Activated naive CD4-positive, alpha-beta T cell treated with anti-CD3 and anti-CD28 coated beads, Interleukin-2, amount 10 ng/mL, durations not matched to agents 7 days and 5 days (primary cell): ENCODE data around the gene CD3G.

Experiments used
- CTCF ChIA-PET: fragments of 350-600 bp; sonication (Branson Sonifier 250); formaldehyde crosslinking; loops from one replicate; lab custom pipeline; 2021; ENCODE audit warnings: antibody characterized with exemption; lab: Charles Lee
- DNase-seq: peaks from one replicate; pipeline ENCODE4 v3.0.0-alpha.2; 2020
- H3K27ac Mint-ChIP-seq: one replicate; pipeline ENCODE4 v1.8.0; 2021; ENCODE audit warnings: mild to moderate bottlenecking, moderate library complexity, mixed read lengths
- H3K27me3 Mint-ChIP-seq: one replicate; pipeline ENCODE4 v1.8.0; 2021; ENCODE audit warnings: mild to moderate bottlenecking, mixed read lengths
- H3K36me3 Mint-ChIP-seq: one replicate; pipeline ENCODE4 v1.8.0; 2021; ENCODE audit warnings: mixed read lengths
- H3K4me1 Mint-ChIP-seq: one replicate; pipeline ENCODE4 v1.8.0; 2021; ENCODE audit warnings: mixed read lengths
- H3K4me3 Mint-ChIP-seq: one replicate; pipeline ENCODE4 v1.8.0; 2021; ENCODE audit warnings: mild to moderate bottlenecking, moderate library complexity, mixed read lengths
- H3K9me3 Mint-ChIP-seq: one replicate; pipeline ENCODE4 v1.8.0; 2021; ENCODE audit warnings: mixed read lengths

CD3G gene

DNA sequence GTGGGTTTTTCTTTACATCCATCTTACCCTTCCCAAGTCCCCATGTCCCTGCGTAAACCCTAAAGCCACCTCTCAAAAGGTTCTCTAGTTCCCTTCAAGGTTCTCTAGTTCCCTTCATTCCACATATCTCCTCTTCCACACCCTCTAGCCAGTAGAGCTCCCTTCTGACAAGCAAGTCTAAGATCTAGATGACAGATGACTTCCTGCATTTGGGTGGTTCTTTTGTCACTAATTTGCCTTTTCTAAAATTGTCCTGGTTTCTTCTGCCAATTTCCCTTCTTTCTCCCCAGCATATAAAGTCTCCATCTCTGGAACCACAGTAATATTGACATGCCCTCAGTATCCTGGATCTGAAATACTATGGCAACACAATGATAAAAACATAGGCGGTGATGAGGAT lies 31.8 kb upstream of the CD3G start:
- Mint-ChIP-seq H3K4me3 (no peak overlapping the region), H3K27me3 (no peaks in the 10 kb centered on the region), H3K9me3 (peaks cover 2% of the 10 kb centered on the region), H3K36me3 (peaks cover 79% of the 10 kb centered on the region), H3K4me1 (peaks cover 92% of the 10 kb centered on the region), H3K27ac (peak overlapping the region; percentile 60)
- CTCF ChIA-PET, result interaction anchor here (0.7 to 1.1 kb wide), 3 partner anchors 26 to 33 kb away, joined by 3 read pairs; no protein-coding TSS in a partner anchor
- no peak for DNase-seq

DNA sequence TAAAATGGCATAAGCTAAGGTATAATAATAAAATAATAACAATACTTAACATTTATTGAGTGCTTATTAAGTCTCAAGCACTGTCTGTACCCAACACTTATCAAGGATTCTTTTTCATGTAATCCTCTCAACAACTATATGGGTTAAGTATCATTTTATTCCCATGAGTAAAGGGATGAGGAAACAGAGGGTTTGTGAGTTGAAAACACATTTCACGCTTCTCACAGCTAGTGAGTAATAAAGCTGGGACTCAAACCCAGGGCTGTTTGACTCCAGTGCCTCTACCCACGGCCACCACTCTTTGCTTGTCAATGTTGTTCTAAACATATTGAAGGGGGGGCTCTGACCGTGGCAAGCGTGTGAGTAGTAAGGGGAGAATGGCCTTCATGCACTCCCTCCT lies 30.9 kb upstream of the CD3G start:
- H3K9me3 Mint-ChIP-seq, result peaks cover 2% of the 10 kb centered on the region
- H3K27ac Mint-ChIP-seq, result no peak overlapping the region
- H3K4me1 Mint-ChIP-seq, result peaks cover 89% of the 10 kb centered on the region
- CTCF ChIA-PET, result interaction anchor here (1.4 kb wide), 1 partner anchor 38 kb away, joined by 4 read pairs; no protein-coding TSS in a partner anchor
- H3K4me3 Mint-ChIP-seq, result no peak overlapping the region
- DNase-seq, result no peak
- H3K27me3 Mint-ChIP-seq, result no peaks in the 10 kb centered on the region
- H3K36me3 Mint-ChIP-seq, result peaks cover 74% of the 10 kb centered on the region

DNA sequence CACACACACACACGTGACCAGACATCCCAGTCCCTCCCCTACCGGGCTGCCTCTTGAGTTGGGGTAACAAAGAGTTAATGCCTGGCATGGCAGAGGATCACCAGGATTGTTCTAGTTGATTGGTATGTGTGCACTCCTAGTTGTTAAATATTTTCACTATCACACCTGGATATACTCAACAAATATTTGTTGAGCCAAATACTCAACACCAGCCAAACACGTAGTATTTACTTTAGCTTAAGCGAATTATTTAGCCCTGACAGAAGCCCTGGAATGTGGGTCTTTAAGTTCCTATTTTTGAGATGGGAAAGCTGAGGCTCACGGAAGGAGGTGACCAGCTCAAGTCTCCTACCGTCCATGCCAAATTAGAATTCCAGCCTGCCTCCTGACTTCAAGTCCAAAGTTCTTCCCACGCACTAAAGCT lies 29.1 kb upstream of the CD3G start:
- H3K36me3 Mint-ChIP-seq, result peaks cover 67% of the 10 kb centered on the region
- CTCF ChIA-PET, result interaction anchor here (1.4 kb wide), 1 partner anchor 48 kb away, joined by 3 read pairs; no protein-coding TSS in a partner anchor
- H3K27ac Mint-ChIP-seq, result peak overlapping the region; percentile 97
- peaks cover 90% of the 10 kb centered on the region for H3K4me1 Mint-ChIP-seq
- peak overlapping the region; percentile 22 for H3K4me3 Mint-ChIP-seq
- peaks cover 2% of the 10 kb centered on the region for H3K9me3 Mint-ChIP-seq
- H3K27me3 Mint-ChIP-seq, result no peaks in the 10 kb centered on the region
- DNase-seq, result no peak

DNA sequence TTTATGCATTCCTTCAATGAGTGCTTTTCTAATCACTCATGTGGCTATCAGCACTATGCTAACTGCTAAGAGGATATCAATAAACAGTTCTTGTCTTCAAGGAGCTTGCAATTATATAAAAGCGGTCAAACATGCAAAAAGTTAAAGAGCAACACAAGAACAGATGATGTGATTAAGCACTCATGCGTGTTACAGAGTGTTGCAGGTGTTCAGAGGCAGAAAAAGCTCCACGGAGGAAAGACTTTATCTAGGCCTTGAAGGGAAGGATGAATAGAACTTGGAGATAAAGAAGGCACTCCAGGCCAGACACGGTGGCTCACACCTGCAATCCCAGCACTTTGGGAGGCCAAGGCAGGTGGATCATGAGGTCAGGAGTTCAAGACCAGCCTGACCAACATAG lies 26.0 kb upstream of the CD3G start:
- H3K27me3 Mint-ChIP-seq, result no peaks in the 10 kb centered on the region
- CTCF ChIA-PET, result no interaction called here
- no peak for DNase-seq
- H3K4me3 Mint-ChIP-seq, result no peak overlapping the region
- H3K27ac Mint-ChIP-seq, result peak overlapping the region; percentile 97
- H3K4me1 Mint-ChIP-seq, result peaks cover 82% of the 10 kb centered on the region
- H3K36me3 Mint-ChIP-seq, result peaks cover 55% of the 10 kb centered on the region
- no peaks in the 10 kb centered on the region for H3K9me3 Mint-ChIP-seq

DNA sequence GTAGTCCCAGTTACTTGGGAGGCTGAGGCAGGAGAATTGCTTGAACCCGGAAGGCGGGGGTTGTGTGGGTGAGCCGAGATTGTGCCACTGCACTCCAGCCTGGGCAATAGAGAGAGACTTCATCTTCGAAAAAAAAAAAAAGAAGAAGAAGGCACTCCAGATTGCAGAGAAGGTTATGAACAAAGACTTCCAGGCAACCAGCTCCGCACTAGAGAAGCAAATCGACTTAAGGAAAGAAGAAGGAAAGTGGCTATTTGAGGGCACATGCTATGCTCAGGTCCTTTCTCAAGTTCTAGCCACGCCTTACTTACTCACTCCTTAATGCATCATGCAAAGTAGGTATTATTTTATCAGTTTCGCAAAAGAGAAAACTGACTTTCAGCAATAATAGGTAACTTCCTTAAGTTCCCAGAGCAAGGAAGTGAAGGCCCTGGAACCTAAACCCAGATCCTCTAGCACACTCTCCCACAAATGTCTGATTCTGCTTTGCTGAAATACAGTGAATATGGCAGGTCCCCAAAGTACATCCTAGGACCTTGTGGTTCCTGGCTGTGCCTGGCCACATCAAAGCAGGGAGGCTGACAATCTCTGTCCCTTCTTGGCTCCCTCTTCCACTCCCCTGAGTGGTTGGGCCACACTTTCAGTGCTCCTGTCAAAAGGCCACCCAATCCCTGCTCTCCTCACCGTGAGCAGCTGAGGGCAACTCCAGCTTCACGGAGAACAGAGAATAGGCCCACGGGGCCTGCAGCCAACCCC lies 25.4 kb upstream of the CD3G start:
- peaks cover 51% of the 10 kb centered on the region for H3K36me3 Mint-ChIP-seq
- H3K4me1 Mint-ChIP-seq, result peaks cover 77% of the 10 kb centered on the region
- CTCF ChIA-PET, result no interaction called here
- H3K27me3 Mint-ChIP-seq, result no peaks in the 10 kb centered on the region
- H3K9me3 Mint-ChIP-seq, result no peaks in the 10 kb centered on the region
- peak overlapping the region; percentile 30 for H3K27ac Mint-ChIP-seq
- no peak overlapping the region for H3K4me3 Mint-ChIP-seq
- peak; percentile 39 for DNase-seq

DNA sequence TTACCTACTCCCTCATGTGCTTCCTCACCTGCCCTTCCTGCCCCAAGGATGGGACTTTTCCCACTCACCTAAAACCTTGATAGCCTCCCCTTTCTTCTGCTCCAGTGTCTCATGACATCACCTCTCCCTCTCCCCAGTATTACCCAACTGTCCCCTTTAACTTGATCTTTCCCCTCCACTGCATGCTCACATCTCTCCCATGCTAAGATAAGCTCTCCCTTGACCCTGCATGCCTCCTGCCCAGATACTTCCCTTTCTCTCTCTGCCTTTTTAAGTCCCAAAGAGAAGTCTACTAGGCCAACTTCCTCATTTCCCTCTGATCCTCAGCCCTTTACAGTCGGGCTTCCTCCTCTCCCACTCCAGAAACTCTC lies 24.8 kb upstream of the CD3G start:
- no peaks in the 10 kb centered on the region for H3K9me3 Mint-ChIP-seq
- CTCF ChIA-PET, result no interaction called here
- peak overlapping the region; percentile 30 for H3K27ac Mint-ChIP-seq
- H3K4me1 Mint-ChIP-seq, result peaks cover 72% of the 10 kb centered on the region
- DNase-seq, result no peak
- H3K27me3 Mint-ChIP-seq, result no peaks in the 10 kb centered on the region
- H3K36me3 Mint-ChIP-seq, result peaks cover 45% of the 10 kb centered on the region
- no peak overlapping the region for H3K4me3 Mint-ChIP-seq

DNA sequence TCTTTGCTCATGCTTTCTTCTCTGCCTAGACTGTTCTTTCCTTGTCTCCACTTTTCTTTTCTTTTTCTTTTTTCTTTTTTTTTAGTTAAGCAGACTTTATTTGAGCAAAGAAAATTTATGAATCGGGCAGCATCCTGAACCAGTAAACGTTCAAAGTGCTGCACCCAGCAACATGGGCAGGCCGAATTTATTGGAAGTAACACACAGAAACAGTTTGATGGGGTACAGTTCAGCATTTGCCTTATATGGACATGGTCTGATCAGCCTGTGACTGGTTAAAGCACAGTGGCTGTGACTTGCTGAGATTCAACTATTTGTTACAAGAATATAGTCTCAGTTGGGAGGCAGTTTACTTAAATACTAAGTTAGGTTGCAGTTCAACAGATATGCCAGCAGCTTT lies 23.6 kb upstream of the CD3G start:
- CTCF ChIA-PET, result no interaction called here
- Mint-ChIP-seq H3K36me3 (peaks cover 39% of the 10 kb centered on the region), H3K27ac (no peak overlapping the region), H3K4me1 (peaks cover 61% of the 10 kb centered on the region), H3K9me3 (no peaks in the 10 kb centered on the region), H3K27me3 (no peaks in the 10 kb centered on the region), H3K4me3 (no peak overlapping the region)
- no peak for DNase-seq

DNA sequence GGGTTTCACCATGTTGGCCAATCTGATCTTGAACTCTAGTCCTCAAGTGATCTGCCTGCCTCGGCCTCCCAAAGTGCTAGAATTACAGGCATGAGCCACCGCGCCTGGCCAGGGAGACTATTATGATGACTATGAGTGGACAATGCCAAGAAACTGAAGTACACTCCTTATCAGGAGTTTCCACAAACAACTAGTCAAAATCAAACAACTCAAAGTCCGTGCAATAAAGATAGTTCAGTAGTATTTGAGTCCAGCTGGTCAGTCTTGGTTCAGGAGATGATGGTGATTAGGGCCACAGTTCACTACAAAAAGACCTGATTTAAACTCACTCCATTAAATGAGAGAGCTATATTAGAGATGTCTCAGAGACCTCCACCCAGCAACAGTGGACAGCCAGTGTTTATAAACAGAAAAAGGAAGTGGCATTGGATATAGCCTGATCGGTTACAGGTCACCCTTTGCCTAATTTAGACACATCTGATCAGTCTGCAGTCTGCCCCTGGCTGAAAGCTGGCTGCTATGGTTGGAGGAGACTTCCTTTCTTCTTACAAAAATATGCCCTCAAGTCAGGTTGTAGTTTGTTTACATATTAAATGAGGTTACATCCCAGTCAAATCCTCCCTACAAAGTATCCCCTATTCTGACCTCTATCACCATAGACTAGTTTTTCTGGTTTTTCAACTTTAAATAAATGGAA lies 22.6 kb upstream of the CD3G start:
- peak overlapping the region; percentile 35 for H3K27ac Mint-ChIP-seq
- no peak overlapping the region for H3K4me3 Mint-ChIP-seq
- H3K9me3 Mint-ChIP-seq, result no peaks in the 10 kb centered on the region
- H3K36me3 Mint-ChIP-seq, result peaks cover 34% of the 10 kb centered on the region
- CTCF ChIA-PET, result no interaction called here
- H3K27me3 Mint-ChIP-seq, result no peaks in the 10 kb centered on the region
- peaks cover 51% of the 10 kb centered on the region for H3K4me1 Mint-ChIP-seq
- no peak for DNase-seq

DNA sequence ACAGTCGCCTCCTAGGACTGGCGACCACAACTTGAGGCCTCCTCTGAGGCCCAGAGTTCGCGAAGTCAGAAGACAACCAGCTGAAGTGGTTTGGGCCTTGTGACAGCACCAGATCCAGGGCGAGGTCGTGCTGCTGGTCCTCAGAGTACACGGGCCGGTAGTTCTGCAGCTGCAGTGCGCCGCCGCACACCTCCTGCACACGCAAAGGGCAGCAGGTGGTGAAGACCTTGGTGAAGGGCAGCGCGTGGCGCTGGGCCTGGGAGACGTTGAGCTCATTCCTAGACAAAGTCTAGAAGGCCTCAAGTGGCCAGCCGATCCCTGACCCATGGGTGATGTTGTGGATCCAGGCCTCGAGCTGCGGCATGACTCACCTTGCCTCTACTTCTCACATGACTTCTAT lies 21.4 kb upstream of the CD3G start:
- Mint-ChIP-seq H3K9me3 (no peaks in the 10 kb centered on the region), H3K27ac (no peak overlapping the region), H3K4me3 (no peak overlapping the region), H3K27me3 (no peaks in the 10 kb centered on the region), H3K4me1 (peaks cover 42% of the 10 kb centered on the region), H3K36me3 (peaks cover 29% of the 10 kb centered on the region)
- no peak for DNase-seq
- CTCF ChIA-PET, result no interaction called here

DNA sequence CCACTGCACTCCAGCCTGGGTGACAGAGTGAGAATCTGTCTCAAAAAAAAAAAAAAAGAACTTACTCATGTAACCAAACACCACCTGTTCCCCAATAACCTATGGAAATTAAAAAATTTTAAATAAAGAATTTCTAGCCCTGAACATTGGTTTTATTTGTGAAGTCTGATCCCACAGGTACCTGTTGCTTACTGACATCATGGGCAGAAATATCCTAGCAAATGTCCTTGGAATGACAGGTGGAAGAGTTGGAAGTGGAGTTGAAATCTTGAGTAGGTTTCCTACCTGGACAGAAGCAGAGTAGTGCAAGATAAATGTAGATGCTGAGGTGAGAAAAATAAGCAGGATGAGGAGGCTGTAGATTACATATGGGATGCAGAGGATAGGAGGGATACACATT lies 18.9 kb upstream of the CD3G start:
- no peak for DNase-seq
- peaks cover 19% of the 10 kb centered on the region for H3K4me1 Mint-ChIP-seq
- CTCF ChIA-PET, result no interaction called here
- H3K36me3 Mint-ChIP-seq, result peaks cover 16% of the 10 kb centered on the region
- H3K9me3 Mint-ChIP-seq, result no peaks in the 10 kb centered on the region
- H3K27ac Mint-ChIP-seq, result no peak overlapping the region
- H3K4me3 Mint-ChIP-seq, result no peak overlapping the region
- H3K27me3 Mint-ChIP-seq, result no peaks in the 10 kb centered on the region

DNA sequence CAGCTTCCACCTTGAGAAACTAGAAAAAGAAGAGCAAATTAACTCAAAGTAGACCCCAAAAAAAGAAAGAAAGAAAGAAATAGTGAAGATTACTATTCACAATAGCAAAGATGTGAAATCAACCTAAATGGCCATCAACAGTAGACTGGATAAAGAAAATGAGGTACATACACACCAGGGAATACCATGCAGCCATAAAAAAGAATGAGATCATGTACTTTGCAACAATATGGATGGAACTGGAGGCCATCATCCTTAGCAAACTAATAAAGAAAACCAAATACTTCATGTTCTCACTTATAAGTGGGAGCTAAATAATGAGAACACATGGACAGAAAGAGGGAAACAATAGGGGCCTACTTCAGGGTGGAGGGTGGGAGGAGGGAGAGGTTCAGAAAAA lies 15.4 kb upstream of the CD3G start:
- Mint-ChIP-seq H3K27ac (no peak overlapping the region), H3K27me3 (no peaks in the 10 kb centered on the region), H3K36me3 (peaks cover 12% of the 10 kb centered on the region), H3K4me3 (no peak overlapping the region), H3K4me1 (peaks cover 4% of the 10 kb centered on the region), H3K9me3 (no peaks in the 10 kb centered on the region)
- DNase-seq, result no peak
- CTCF ChIA-PET, result no interaction called here

DNA sequence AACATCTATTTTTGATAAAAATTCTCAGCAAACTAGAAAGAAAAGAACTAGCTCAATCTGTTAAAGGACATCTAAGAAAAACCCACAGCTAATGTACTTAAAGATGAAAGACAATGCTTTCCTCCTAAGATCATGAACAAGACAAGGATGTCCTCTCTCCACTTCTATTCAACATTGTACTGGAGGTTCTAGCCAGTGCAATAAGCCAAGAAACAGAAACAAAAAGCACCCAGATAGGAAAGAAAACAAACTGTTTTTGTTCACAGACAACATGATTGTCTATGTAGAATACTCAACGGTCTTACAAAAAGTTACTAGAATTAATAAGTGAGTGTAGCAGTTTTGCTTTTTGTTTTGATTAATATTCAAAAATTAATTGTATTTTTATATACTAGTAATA lies 9.4 kb upstream of the CD3G start:
- H3K36me3 Mint-ChIP-seq, result peaks cover 36% of the 10 kb centered on the region
- peaks cover 4% of the 10 kb centered on the region for H3K27me3 Mint-ChIP-seq
- no peak for DNase-seq
- peak overlapping the region; percentile 31 for H3K4me3 Mint-ChIP-seq
- CTCF ChIA-PET, result interaction anchor here (1.2 to 1.8 kb wide), 2 partner anchors 31 to 39 kb away, joined by 4 to 5 read pairs; no protein-coding TSS in a partner anchor
- peaks cover 56% of the 10 kb centered on the region for H3K4me1 Mint-ChIP-seq
- peak overlapping the region; percentile 90 for H3K27ac Mint-ChIP-seq
- no peaks in the 10 kb centered on the region for H3K9me3 Mint-ChIP-seq

DNA sequence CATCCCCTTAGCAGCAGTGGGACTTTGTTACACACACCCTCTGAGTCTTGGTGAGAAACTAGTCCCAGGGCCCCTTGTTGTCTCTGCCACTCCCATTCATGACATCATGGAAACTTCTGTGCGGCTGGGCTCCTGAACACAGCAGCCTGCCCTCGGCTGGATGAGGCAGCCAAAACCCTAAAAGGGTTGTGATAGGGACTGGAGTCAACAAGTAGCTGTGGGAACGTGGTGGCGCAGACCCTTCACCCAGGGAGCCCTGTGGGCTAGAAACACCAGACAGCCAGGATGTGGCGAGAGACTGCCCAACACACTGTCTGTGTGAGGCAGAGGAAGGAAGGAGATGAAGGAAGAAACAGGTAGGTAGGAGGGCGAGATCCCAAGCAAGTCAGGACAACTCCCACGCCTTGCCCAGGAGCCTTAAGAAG lies 5.5 kb upstream of the CD3G start:
- CTCF ChIA-PET, result interaction anchor here (0.8 to 8.2 kb wide), 6 partner anchors 14 to 140 kb away, joined by 3 to 76 read pairs (median 6); no protein-coding TSS in a partner anchor
- Mint-ChIP-seq H3K36me3 (peaks cover 49% of the 10 kb centered on the region), H3K4me1 (peaks cover 72% of the 10 kb centered on the region), H3K4me3 (peak overlapping the region; percentile 81), H3K27ac (peak overlapping the region; percentile 100), H3K9me3 (no peaks in the 10 kb centered on the region), H3K27me3 (peaks cover 4% of the 10 kb centered on the region)
- DNase-seq, result peak; percentile 95

DNA sequence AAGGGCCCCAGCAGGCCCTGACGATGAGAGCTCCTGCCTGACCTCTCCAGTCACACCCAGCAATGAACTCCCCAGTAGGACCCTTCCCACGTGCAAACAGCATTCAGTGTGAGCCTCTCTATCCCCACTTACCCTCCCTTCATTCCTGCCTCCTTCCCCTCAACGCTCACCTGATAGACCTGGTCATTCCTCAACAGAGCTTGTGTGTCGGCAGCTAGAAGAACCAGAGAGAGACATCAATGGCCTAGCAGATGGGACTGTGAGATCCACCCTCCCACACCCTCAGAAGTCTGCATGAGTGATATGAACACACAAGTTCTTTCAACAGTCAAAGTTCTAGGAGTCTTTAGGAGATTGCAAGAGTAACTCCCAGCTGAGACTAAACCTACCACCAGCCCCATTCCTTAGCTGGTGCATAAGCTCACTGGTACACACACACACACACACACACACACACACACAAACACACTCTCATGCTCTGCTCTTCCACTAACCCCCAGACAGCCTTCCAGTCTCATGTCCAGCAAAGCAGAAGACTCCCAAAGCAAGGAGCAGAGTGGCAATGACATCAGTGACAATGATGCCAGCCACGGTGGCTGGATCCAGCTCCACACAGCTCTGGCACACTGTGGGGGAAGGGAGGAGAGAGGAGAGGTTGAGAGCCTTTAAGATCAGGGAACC lies 4.7 kb upstream of the CD3G start:
- H3K4me1 Mint-ChIP-seq, result peaks cover 71% of the 10 kb centered on the region
- H3K36me3 Mint-ChIP-seq, result peaks cover 53% of the 10 kb centered on the region
- H3K9me3 Mint-ChIP-seq, result no peaks in the 10 kb centered on the region
- DNase-seq, result peak; percentile 34
- H3K4me3 Mint-ChIP-seq, result peak overlapping the region; percentile 81
- CTCF ChIA-PET, result interaction anchor here (1.0 to 8.2 kb wide), 8 partner anchors 8 to 141 kb away, joined by 3 to 76 read pairs (median 6); no protein-coding TSS in a partner anchor
- peak overlapping the region; percentile 100 for H3K27ac Mint-ChIP-seq
- peaks cover 4% of the 10 kb centered on the region for H3K27me3 Mint-ChIP-seq
